Right cardiac atrium (tissue), 5 donors: ENCODE data around the gene AKAP3. TPM values are rescaled to one million over a fixed set of nuclear protein-coding genes. Genes with fewer than 3 reads are reported as not detected.

Experiments
- ATAC-seq, 2 donors: fragments of 200-7000 bp; cut with Tn5 transposase; one replicate each; pipeline versions ENCODE4 v1.8.0 to v1.9.1; 2020; ENCODE audit warnings: moderate library complexity in 2 of 2, mild to moderate bottlenecking in 1 of 2
- DNase-seq, 3 donors: peaks; one replicate each; pipeline ENCODE4 v3.0.0-alpha.2; 2020
- H3K27ac ChIP-seq: one replicate; pipeline ENCODE4 v1.5.1; 2013; ENCODE audit warnings: mild to moderate bottlenecking, low read length, control low read depth, moderate library complexity
- H3K27me3 ChIP-seq: one replicate; pipeline ENCODE4 v1.6.1; 2013; ENCODE audit not compliant: control insufficient read depth, insufficient read depth
- H3K4me1 ChIP-seq: one replicate; pipeline ENCODE4 v1.6.1; 2013; ENCODE audit warnings: low read length; ENCODE audit not compliant: control insufficient read depth, insufficient read depth
- H3K4me3 ChIP-seq: one replicate; pipeline ENCODE4 v1.5.1; 2013; ENCODE audit warnings: low read length, control low read depth
- H3K9me3 ChIP-seq: one replicate; pipeline ENCODE4 v1.6.1; 2013; ENCODE audit warnings: low read length; ENCODE audit not compliant: control insufficient read depth
- WGBS: extraction: QIAGEN DNeasy Blood & Tissue Kit; methylation state at CpG from one replicate; pipeline ENCODE4 v1.1.7; 2013; 5-methylcytosine and 5-hydroxymethylcytosine counted together
- intact Hi-C, 4 donors: fragments of 100-400 bp; cut with DNase I; formaldehyde crosslinking; loops; one replicate each; pipeline versions ENCODE4 v1.11.0 to v1.14.0; 2022 to 2023
- long read RNA-seq, 4 donors: library from polyadenylated mRNA; unstranded; transcript quantifications; one replicate each; pipeline ENCODE4 v2.0.0, GENCODE V29; 2020 to 2021
- polyA plus RNA-seq: library from polyadenylated mRNA; stranded (reverse); fragments of 200-250 nt; gene quantifications from one replicate; pipeline ENCODE4 v1.2.3, GENCODE V29; 2013
- total RNA-seq, 4 donors: library from RNA; stranded (reverse); fragmentation: NEBNext Ultra II Directional; extraction: Animal tissue kit (Norgen Biotek cat#: 25700); gene quantifications; one replicate each; pipeline ENCODE4 v1.2.1, GENCODE V29; 2021
- donor health status: healthy with polysubstance abuse.
- donor health status: DM: no; HTN: yes; CAD: no.
- donor health status: DM: no; HTN: no; CAD: no.
- donor health status: DM: no; HTN: yes; CAD: no; lungs with severe emphysema.
- donor health status: DM: yes; HTN: yes; CAD: no.

The AKAP3 gene
- total RNA-seq (1 to 10 TPM; 3.3 to 5.8 (median 4.2) TPM), polyA plus RNA-seq (3.6 TPM)
- long read RNA-seq, donor 1, partial matches to known transcripts: 3 of 4 reads
- long read RNA-seq, donor 1, other reads (novel, unspliced or antisense): 1 of 4 reads
- long read RNA-seq, donor 2, partial matches to known transcripts: 4 of 4 reads
- long read RNA-seq, donor 2, other reads (novel, unspliced or antisense): 0 of 4 reads
- long read RNA-seq, donor 3, partial matches to known transcripts: 6 of 10 reads
- long read RNA-seq, donor 3, other reads (novel, unspliced or antisense): 3 of 10 reads
- long read RNA-seq, donor 4, partial matches to known transcripts: 3 of 4 reads
- long read RNA-seq, donor 4, other reads (novel, unspliced or antisense): 1 of 4 reads

GRCh38 chr12:4648501-4649357, at the start of gene AKAP3, which contains the start of gene NDUFA9:
TSS of gene AKAP3 (minus strand) at chr12:4649051. CDS start at chr12:4638196, 10,855 bp downstream.
TSS of gene NDUFA9 (plus strand) at chr12:4649114. CDS start at chr12:4649127, 13 bp downstream.
- under 1% methylated on average over 39 of the region's 39 CpGs for WGBS
- Histone ChIP-seq H3K9me3 (no peaks in the 10 kb centered on the region), H3K4me3 (peak within 1 kb of the TSS; percentile 100), H3K27me3 (no peaks in the 10 kb centered on the region), H3K4me1 (no peaks in the 10 kb centered on the region), H3K27ac (peak within 1 kb of the TSS; percentile 100)
- intact Hi-C loops: no loop called here
- ATAC-seq: peak; percentile 98
- DNase-seq: peak; percentile 80 to 91 (median 89)

DNA sequence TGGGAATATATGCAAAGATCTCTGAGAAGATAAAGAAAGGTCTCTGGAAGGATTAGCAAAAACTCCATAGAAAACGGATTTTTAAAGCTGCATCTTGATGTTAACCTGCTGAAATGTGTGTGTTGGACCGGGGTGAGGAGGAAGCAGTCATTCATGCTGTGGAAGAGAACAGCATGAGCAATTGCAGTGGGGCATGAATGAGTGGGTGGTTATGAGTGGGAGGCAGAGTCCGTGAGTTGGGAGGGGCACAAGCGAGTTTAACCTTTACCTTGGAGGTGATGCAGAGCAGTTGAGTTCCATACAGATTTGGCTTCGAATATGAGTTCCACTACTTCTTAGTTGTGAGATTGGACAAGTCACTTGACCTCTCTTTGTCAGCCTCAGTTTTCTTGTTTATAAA, 41.9 kb upstream of the AKAP3 start:
- intact Hi-C loops: no loop called here
- DNase-seq: no peak
- Histone ChIP-seq H3K27me3 (no peaks in the 10 kb centered on the region), H3K27ac (no peak overlapping the region), H3K4me1 (no peaks in the 10 kb centered on the region), H3K9me3 (no peaks in the 10 kb centered on the region), H3K4me3 (no peak overlapping the region)
- 96% methylated on average over 5 of the region's 5 CpGs for WGBS
- ATAC-seq: no peak

DNA sequence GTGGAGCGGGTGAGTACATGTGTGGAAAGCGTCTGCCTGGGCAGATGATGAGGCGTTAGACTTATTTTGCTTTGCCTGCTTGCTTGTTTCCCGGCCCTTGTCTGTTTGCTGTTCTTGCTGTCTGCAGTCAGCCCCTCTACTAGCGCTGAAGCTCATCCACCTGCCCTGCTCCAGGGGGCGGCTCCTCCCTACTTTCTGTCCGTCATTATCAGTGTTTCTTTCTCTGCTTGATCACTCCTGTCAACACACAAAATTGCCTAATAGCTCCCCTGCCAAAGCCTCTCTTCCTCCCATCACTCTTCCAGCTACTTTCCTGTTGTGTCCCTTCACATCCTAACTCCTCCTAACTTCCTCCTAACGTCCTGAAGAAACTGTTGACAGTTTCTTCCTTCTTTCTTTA, 36.5 kb upstream of the AKAP3 start:
- no peaks in the 10 kb centered on the region for H3K4me1 ChIP-seq
- peak in 1 of 2 donors; percentile 51 for ATAC-seq
- H3K4me3 ChIP-seq: no peak overlapping the region
- intact Hi-C loops: no loop called here
- H3K27me3 ChIP-seq: no peaks in the 10 kb centered on the region
- H3K27ac ChIP-seq: no peak overlapping the region
- DNase-seq: no peak
- 69% methylated on average over 8 of the region's 8 CpGs for WGBS
- no peaks in the 10 kb centered on the region for H3K9me3 ChIP-seq

DNA sequence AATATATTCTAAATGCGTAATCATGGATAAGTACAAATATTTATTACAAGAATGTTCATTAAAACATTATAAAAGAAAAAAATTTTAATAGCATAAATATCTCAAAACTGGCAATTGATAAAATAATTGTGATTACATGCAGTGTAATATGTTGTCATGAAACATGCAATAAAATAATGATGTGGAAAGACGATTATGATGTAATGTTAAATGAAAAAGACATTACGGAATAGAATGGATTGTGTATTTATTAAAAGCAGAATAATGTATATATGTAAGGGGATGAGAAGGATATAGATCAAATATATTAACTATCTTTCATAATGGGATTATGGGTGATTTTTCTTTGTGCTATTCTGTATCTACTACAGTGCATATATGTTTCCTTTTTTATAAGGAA, 32.9 kb upstream of the AKAP3 start:
- intact Hi-C loops: no loop called here
- WGBS: 98% methylated on average over 3 of the region's 3 CpGs

GRCh38 chr12:4679711-4680110, 30.9 kb upstream of the AKAP3 start:
- H3K27me3 ChIP-seq: no peaks in the 10 kb centered on the region
- H3K27ac ChIP-seq: no peak overlapping the region
- no peak overlapping the region for H3K4me3 ChIP-seq
- WGBS: 86% methylated on average over 2 of the region's 2 CpGs
- no peak for DNase-seq
- H3K4me1 ChIP-seq: no peaks in the 10 kb centered on the region
- intact Hi-C loops: no loop called here
- ATAC-seq: no peak
- no peaks in the 10 kb centered on the region for H3K9me3 ChIP-seq

More for the DNA sequence above, 32.9 kb upstream of the AKAP3 start:
- no peaks in the 10 kb centered on the region for H3K27me3 ChIP-seq
- DNase-seq: no peak
- ATAC-seq: no peak
- no peaks in the 10 kb centered on the region for H3K4me1 ChIP-seq
- no peak overlapping the region for H3K4me3 ChIP-seq
- no peak overlapping the region for H3K27ac ChIP-seq
- no peaks in the 10 kb centered on the region for H3K9me3 ChIP-seq

DNA sequence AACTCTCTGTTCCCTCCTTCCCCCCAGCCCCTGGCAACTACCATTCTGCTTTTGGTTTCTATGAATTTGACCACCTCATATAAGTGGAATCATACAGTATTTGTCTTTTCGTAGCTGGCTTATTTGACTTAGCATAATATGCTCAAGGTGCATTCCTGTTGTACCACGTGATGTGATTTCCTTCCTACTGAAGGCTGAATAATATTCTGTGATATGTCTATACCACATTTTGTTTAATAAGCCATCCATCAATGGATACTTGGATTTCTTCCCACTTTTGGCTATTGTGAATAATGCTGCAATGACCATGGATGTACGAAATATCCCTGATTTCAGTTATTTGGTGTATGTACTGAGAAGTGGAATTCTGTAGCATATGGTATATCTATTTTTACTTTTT, 16.4 kb upstream of the AKAP3 start:
- intact Hi-C loops: no loop called here
- Histone ChIP-seq H3K9me3 (no peaks in the 10 kb centered on the region), H3K4me1 (no peaks in the 10 kb centered on the region), H3K4me3 (no peak overlapping the region), H3K27me3 (no peaks in the 10 kb centered on the region), H3K27ac (no peak overlapping the region)
- DNase-seq: no peak
- ATAC-seq: no peak
- 93% methylated on average over 3 of the region's 3 CpGs for whole genome bisulfite sequencing

GRCh38 chr12:4663971-4664505, 15.2 kb upstream of the AKAP3 start:
- no peak overlapping the region for H3K4me3 ChIP-seq
- no peak for ATAC-seq
- WGBS: 51% methylated on average over 3 of the region's 3 CpGs

DNA sequence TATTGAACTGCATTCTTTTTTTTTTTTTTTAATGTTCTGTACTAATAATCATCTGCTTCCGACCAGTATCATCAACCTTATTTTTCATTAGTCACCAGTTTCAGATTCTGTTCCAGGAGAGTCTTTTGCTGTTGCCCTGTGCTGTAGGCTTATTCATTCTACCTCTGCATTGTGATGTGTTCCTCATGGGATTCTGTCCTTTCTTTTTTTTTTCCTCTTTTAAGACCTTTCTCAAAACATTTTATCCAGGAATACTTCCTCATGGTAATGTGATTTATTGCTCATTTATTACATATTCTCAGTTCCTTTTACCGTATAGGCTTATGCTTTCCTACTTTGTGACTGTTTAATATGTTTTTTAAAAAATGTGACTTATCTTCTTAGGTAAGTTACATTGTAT, 4.8 kb upstream of the AKAP3 start:
- H3K4me1 ChIP-seq: no peaks in the 10 kb centered on the region
- no peak for ATAC-seq
- intact Hi-C loops: no loop called here
- H3K27me3 ChIP-seq: no peaks in the 10 kb centered on the region
- no peak overlapping the region for H3K4me3 ChIP-seq
- 73% methylated on average over 2 of the region's 2 CpGs for WGBS
- no peak overlapping the region for H3K27ac ChIP-seq
- DNase-seq: no peak
- no peaks in the 10 kb centered on the region for H3K9me3 ChIP-seq

More at GRCh38 chr12:4663971-4664505, 15.2 kb upstream of the AKAP3 start:
- H3K27ac ChIP-seq: no peak overlapping the region
- no peaks in the 10 kb centered on the region for H3K27me3 ChIP-seq
- intact Hi-C loops: no loop called here
- no peaks in the 10 kb centered on the region for H3K4me1 ChIP-seq
- H3K9me3 ChIP-seq: no peaks in the 10 kb centered on the region
- DNase-seq: no peak

- ATAC-seq: no peak
- intact Hi-C loops: no loop called here
- Histone ChIP-seq H3K4me3 (no peak overlapping the region), H3K9me3 (no peaks in the 10 kb centered on the region), H3K27me3 (no peaks in the 10 kb centered on the region), H3K4me1 (no peaks in the 10 kb centered on the region), H3K27ac (no peak overlapping the region)
- no peak for DNase-seq
Observed at GRCh38 chr12:4653257-4653656, 4.4 kb upstream of the AKAP3 start.

- intact Hi-C loops: no loop called here
- under 1% methylated on average over 6 of the region's 6 CpGs for WGBS
Observed at GRCh38 chr12:4649358-4649661, 459 bp upstream of the AKAP3 start.

GRCh38 chr12:4648104-4648500, 749 bp downstream of the AKAP3 start:
- no peaks in the 10 kb centered on the region for H3K4me1 ChIP-seq
- H3K27ac ChIP-seq: no peak overlapping the region
- DNase-seq (no peak), ATAC-seq (no peak)
- H3K4me3 ChIP-seq: peak overlapping the region; percentile 100
- intact Hi-C loops: no loop called here
- H3K9me3 ChIP-seq: no peaks in the 10 kb centered on the region
- H3K27me3 ChIP-seq: no peaks in the 10 kb centered on the region
- 44% methylated on average over 4 of the region's 4 CpGs for WGBS

More at GRCh38 chr12:4649358-4649661, 459 bp upstream of the AKAP3 start:
- Histone ChIP-seq H3K27me3 (no peaks in the 10 kb centered on the region), H3K27ac (peak overlapping the region; percentile 100), H3K4me3 (peak overlapping the region; percentile 100), H3K4me1 (no peaks in the 10 kb centered on the region), H3K9me3 (no peaks in the 10 kb centered on the region)
- DNase-seq: no peak
- ATAC-seq: no peak
